ENCODE results near the gene SLC2A4RG.
A peak's percentile ranks its signal among the peaks of the same experiment; 100 is the strongest.
"Not testable (repeated sequence)": the region's sequence is repeated elsewhere in the genome, so short reads cannot be mapped to it uniquely, and the experiment has no call there.

The SLC2A4RG gene

DNA sequence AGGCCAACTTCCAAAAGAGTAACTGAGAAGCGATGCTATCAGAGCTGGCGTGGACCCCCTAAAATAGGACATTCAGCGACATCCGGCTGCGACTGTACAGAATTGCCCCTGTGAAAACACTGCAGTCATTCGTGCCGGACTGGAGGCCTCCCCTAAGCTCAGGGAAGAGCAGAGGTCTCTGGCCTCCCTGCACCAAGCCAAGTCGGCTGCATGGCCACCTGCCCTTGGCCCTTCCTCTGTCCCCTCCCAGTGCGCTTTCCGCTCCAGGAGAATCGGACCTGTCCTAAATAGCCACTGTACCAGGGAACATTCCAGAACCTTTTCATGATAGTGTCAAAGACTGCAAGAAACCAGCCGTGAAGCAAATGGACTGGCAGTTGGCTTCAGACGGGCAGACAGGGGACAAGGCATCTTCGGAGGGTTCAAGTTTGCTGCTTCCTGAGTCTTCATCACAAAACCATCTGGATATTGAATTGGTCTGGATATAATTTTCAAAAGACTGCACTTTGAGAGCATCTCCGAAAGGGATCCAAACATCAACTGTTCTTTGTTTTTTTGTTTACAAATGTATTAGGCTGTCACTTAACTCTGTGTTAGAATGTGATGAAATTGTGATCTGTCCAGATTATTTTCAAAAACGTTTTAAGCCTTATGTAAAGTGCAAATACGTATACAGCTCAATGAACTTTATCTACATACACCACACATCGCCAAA, 16.5 kb downstream of the SLC2A4RG start:
- no peak for DNase-seq

DNA sequence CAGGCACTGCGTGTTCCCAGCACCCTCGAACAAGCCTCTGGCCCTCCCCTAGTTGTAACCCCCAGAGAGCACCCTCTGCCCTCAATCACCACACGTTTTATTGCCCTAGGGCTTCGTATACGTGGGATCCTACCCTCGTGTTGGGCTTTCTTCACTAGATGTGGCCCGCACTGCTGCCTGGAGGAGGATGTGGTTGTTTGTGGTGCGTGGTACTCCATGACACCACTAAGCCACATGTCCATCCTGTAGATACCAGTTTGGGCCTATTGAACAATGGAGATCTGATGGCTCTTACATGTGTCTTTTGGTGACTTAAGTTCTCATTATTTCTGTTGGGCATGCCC, 17.0 kb downstream of the SLC2A4RG start:
- peak; percentile 49 for DNase-seq

GRCh38 chr20:63758152-63758551, 18.6 kb downstream of the SLC2A4RG start:
- DNase-seq: no peak

- no peak for DNase-seq
Observed at GRCh38 chr20:63759377-63759901, 19.9 kb downstream of the SLC2A4RG start.

GRCh38 chr20:63765082-63765873, 25.7 kb downstream of the SLC2A4RG start:
- DNase-seq: no peak

DNA sequence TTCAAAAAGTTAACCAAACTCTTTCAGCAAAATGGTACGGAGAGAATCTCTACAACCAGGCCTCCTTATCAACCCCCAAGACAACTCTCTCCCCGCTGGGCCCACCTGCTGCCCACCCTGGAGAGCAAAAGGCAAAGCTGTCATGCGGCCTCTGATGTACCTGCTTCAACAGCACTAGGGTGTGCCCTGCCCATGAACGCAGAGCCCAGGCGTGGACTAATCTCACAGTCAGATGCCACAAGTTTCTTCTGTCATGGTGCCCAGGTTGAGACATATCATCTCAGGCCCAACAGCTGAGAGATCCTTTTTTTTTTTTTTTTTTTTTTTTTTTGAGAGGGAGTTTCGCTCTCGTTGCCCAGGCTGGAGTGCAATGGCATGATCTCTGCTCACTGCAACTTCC, 26.3 kb downstream of the SLC2A4RG start:
- DNase-seq: no peak

- DNase-seq: no peak
Observed at GRCh38 chr20:63766695-63767426, 27.3 kb downstream of the SLC2A4RG start.

DNA sequence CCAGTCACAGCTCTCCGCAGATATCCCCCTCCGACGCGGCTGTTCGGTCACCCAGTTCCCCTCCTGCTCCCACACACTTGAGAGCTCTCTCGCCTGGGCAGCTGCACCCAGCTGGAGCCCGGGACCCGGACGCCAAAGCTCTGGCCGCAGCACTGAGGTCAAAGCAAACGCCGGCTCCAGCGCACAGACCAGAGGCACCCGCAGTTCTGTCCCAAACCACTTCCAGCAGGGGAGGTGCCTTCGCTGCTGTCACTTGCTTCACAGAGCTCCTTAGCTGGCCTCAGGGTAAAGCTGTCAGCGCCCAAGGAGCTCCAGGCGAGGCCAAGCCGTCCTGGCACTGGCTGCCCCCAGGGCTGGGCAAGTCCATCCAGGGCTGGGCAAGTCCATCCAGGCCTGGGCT, 27.9 kb downstream of the SLC2A4RG start:
- no peak for DNase-seq

DNA sequence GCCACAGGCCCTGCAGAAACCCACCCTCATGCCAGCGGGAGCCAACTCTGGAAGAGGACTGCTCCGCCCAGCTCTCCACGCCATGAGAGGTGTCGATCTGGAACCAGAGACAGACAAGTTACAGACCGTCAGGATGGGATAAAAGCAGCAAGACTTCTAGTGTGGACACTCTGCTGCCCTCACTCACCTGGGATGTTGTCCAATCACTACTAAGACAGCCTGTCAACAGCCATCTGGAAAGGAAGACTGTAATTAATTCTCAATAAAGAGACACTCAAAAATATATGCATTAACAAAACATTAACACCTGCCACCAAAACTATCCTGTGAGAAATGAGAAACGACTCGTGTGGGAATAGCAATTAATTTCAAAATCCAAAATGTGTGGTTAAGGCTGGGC, 28.3 kb downstream of the SLC2A4RG start:
- no peak for DNase-seq

- no peak for DNase-seq
Observed at GRCh38 chr20:63768591-63769515, 29.3 kb downstream of the SLC2A4RG start.

DNA sequence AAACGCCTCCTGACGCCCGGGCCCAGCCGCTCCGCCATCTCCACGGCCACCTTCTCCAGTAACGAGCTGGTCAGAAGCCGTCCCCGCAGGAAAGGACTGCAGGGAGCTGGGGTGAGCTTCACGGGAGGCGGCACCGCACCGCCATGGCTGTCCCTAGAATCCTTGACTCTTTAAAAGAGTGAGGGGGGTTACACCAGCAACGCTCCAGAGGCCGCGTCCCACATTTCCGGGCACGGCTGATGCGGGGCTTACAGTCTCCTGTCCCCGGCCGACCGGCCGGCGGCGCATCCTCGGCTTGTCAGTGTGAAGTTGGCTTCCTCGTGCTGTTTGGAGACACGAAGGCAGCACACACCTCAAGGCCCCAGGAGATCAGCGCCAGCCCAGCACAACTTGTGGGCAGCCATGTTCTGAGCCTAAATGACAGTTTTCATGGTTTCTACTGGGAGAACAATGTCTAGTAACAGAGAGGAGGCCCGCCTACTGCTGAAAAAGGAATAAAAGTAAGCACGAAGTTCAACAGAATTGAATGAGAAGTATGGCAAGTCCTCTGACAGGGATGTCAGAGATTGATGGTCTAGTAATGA, 30.4 kb downstream of the SLC2A4RG start:
- DNase-seq: no peak

DNA sequence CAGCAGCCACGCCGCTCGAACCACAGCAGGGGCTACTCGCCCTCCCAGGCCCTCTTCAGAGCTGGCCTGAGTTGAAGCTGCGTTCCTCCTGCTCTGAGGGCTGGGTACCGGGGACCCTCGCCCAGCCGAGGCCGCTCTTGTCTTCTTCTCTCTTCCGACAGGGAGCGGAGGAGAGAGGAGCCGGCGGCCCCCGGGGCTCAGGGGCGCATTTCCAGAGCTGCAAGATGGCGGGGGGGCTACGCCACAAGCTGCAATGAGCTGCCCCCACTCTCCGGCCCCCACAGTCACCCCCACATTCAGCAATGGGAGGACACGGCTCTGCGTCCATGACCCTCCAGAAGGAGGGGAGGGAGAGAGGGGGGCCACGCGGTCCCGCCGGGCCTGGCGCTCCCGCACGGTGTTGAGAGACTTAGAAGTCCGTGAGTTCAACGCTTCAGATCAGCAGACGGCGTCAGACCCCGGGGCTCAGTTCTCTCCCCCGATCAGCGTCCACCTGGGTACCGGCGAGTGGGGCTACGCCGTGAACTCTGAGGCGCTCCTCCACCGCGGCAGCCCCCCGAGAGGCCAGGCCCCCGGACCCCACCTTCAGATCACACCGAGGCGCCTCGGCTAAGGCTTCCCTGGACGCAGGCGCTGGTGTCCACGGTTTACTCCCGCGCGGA, 31.6 kb downstream of the SLC2A4RG start:
- no peak for DNase-seq

DNA sequence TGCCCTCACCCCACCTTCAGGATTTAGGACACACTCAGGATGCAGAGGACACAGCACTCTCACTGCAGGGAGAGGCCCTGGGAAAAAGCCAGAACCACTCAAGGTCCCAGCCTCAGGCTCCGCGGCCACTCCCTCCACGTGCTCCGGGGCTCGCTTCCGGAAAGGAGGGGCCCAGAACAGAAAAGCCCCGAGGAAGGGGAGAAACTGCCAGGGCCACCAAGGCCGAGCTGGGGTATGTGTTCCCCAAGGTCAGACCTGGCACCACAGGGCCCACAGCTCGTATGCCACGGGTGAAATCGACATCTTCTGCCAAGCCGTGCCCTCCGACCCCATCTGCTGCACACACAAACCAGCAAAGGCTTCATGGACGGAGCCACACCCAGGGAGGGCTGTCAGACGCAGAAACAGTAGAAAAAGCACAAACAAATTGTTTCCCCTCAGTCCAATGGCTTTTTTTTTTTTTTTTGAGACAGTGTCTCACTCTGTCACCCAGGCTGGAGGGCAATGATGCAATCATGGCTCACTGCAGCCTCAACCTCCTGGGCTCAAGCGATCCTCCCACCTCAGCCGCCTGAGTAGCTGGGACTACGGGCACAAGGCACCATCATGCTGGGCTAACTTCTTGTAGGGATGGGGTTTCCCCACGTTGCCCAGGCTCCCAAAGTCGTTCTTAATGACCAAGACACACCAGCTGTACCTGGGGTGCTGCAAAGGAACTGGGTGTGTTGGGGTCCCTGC, 33.4 kb downstream of the SLC2A4RG start:
- no peak for DNase-seq

DNA sequence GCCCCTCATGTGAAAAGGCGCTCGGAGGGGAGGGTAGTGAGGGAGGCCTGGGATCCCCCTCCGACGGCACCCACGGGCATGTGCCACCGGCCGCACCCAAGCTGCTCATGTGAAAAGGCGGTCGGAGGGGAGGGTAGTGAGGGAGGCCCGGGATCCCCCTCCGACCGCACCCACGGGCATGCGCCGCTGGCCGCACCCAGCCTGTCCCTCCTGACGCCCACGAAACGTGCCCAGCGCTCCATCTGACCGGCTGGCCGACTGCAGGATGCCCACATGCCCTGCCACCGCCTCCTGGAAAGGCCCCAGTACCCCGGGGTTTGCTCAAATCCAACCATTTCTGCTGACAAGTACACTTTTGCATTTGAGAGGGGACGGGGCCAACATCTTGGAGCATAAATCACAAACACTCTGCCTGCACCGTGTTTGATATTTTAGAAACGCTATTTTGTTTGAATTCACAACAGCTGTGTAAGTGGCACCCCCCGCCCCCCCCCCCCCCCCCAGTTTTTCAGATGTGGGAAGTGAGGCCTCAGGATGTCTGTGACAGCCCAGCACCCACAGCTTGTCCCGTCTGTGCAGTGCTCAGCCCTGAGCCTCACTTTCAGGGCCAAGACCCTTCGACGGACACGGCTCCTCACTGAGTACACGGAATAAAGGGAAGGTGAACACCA, 34.1 kb downstream of the SLC2A4RG start:
- no peak for DNase-seq

DNA sequence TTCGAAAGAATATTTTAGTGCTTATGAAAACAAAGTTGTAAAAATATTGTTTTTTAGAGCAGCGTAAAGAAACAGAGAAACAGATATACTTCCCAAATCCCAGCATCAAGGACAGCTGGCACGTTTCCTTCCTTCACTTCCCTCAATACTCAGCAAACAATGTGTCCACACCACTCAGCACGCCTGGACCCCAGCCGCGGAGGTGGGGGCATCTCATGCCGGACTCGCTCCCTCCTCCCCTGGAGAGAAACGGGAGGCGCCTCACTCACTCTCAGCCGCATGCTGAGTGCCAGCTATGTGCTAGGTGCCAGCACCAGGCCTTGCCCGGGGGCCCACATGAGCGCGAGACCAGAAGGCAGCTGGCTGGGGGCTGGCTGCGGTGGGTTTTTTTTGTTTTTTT, 34.7 kb downstream of the SLC2A4RG start:
- DNase-seq: no peak

GRCh38 chr20:63775096-63775978, 35.8 kb downstream of the SLC2A4RG start:
- peak; percentile 25 for DNase-seq

DNA sequence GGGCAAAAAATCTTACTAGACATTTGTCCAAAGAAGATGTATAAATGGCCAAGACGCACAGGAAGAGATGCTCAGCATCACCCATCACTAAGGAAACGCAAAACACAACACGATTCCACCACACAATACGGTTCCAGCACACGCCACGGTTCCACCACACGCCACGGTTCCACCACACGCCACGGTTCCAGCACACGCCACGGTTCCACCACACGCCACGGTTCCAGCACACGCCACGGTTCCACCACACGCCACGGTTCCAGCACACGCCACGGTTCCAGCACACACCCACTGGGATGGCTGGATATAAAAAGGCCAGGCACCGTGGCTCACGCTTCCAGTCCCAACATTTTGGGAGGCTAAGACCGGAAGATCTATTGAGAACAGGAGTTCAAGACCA, 37.3 kb downstream of the SLC2A4RG start:
- DNase-seq: not testable (repeated sequence)

GRCh38 chr20:63777614-63778013, 38.0 kb downstream of the SLC2A4RG start:
- DNase-seq: no peak
